Neural cell (in vitro differentiated cells): ENCODE results near the gene BCOR. TPM values are rescaled to one million over a fixed set of nuclear protein-coding genes. Genes with fewer than 3 reads are reported as not detected.

Source experiments
- H2AFZ ChIP-seq: fragments of 200-600, 300-800 bp; sonication (generic), shearing (Covaris generic); 2 replicates; pipeline ENCODE4 v1.6.0; 2014; ENCODE audit warnings: low read depth, mild to moderate bottlenecking, antibody characterized with exemption, low read length, moderate library complexity
- H3F3A ChIP-seq: fragments of 200-600 bp; shearing (Covaris generic); 2 replicates; pipeline ENCODE4 v1.6.1; 2016; ENCODE audit warnings: mild to moderate bottlenecking, moderate library complexity, mixed read lengths, antibody characterized with exemption, low read length; ENCODE audit not compliant: insufficient read depth, poor library complexity, severe bottlenecking
- H3K27ac ChIP-seq: fragments of 200-600, 300-800 bp; sonication (generic), shearing (Covaris generic); 2 replicates; pipeline ENCODE4 v1.5.1; 2014; ENCODE audit warnings: mild to moderate bottlenecking, low read length, moderate library complexity
- H3K27me3 ChIP-seq: fragments of 300-800, 200-600 bp; sonication (generic), shearing (Covaris generic); 2 replicates; pipeline ENCODE4 v1.6.0; 2014; ENCODE audit warnings: mild to moderate bottlenecking, low read depth, low read length, moderate library complexity; ENCODE audit not compliant: insufficient read depth
- H3K36me3 ChIP-seq: fragments of 300-800, 200-600 bp; sonication (generic), shearing (Covaris generic); 2 replicates; pipeline ENCODE4 v1.5.1; 2014; ENCODE audit warnings: mild to moderate bottlenecking, antibody characterized with exemption, low read length, moderate library complexity; ENCODE audit not compliant: insufficient read depth
- H3K4me2 ChIP-seq: fragments of 300-800, 200-600 bp; sonication (generic), shearing (Covaris generic); 2 replicates; pipeline ENCODE4 v1.6.0; 2014; ENCODE audit warnings: mild to moderate bottlenecking, low read length
- H3K4me3 ChIP-seq: fragments of 300-800, 200-600 bp; sonication (generic), shearing (Covaris generic); 2 replicates; pipeline ENCODE4 v1.5.1; 2014; ENCODE audit warnings: mild to moderate bottlenecking, low read length, moderate library complexity
- H3K79me2 ChIP-seq: fragments of 200-600 bp; shearing (Covaris generic); replicated peaks from 2 replicates; pipeline ENCODE4 v1.6.0; 2014; ENCODE audit warnings: mild to moderate bottlenecking, low read length, moderate library complexity; ENCODE audit not compliant: insufficient read depth
- H3K9ac ChIP-seq: fragments of 300-800, 200-600 bp; sonication (generic), shearing (Covaris generic); 2 replicates; pipeline ENCODE4 v1.6.1; 2016; ENCODE audit warnings: mild to moderate bottlenecking, low read length, mixed read lengths
- H3K9me2 ChIP-seq: fragments of 200-600 bp; shearing (Covaris generic); 2 replicates; pipeline ENCODE4 v1.6.1; 2016; ENCODE audit warnings: mild to moderate bottlenecking, low read length, mixed read lengths; ENCODE audit not compliant: insufficient read depth
- H3K9me3 ChIP-seq: fragments of 200-600, 300-800 bp; sonication (generic), shearing (Covaris generic); 2 replicates; pipeline ENCODE4 v1.6.1; 2016; ENCODE audit warnings: mild to moderate bottlenecking, mixed run types, low read length, moderate library complexity, mixed read lengths
- H4K20me1 ChIP-seq: fragments of 200-600 bp; shearing (Covaris generic); 2 replicates; pipeline ENCODE4 v1.6.1; 2016; ENCODE audit warnings: mild to moderate bottlenecking, mixed run types; ENCODE audit not compliant: insufficient read depth
- EP300 ChIP-seq: fragments of 450-650 bp; conservative IDR thresholded peaks from 2 replicates; pipeline ENCODE4 v1.6.1; 2014; ENCODE audit warnings: antibody characterized with exemption, mild to moderate bottlenecking, moderate library complexity; ENCODE audit not compliant: poor library complexity, severe bottlenecking
- EZH2 ChIP-seq: fragments of 200-600, 300-800 bp; shearing (Covaris generic), sonication (generic); IDR thresholded peaks from 2 replicates; pipeline ENCODE4 v1.6.1; 2014; ENCODE audit warnings: antibody characterized with exemption, low read length, borderline replicate concordance, mild to moderate bottlenecking; ENCODE audit not compliant: insufficient read depth, poor library complexity, severe bottlenecking
- MXI1 ChIP-seq: fragments of 450-650 bp; conservative IDR thresholded peaks from 2 replicates; pipeline ENCODE4 v1.6.1; 2014; ENCODE audit warnings: antibody characterized with exemption, mild to moderate bottlenecking; ENCODE audit not compliant: poor library complexity, severe bottlenecking
- POLR2AphosphoS5 ChIP-seq: IDR thresholded peaks from 2 replicates; pipeline ENCODE4 v1.6.1; 2012
- RAD21 ChIP-seq: fragments of 450-650 bp; conservative IDR thresholded peaks from 2 replicates; pipeline ENCODE4 v1.6.1; 2014; ENCODE audit warnings: antibody characterized with exemption, mild to moderate bottlenecking, moderate library complexity
- SMC3 ChIP-seq: fragments of 450-650 bp; conservative IDR thresholded peaks from 2 replicates; pipeline ENCODE4 v1.6.1; 2014; ENCODE audit warnings: antibody characterized with exemption, mild to moderate bottlenecking, moderate library complexity; ENCODE audit not compliant: poor library complexity
- TAF1 ChIP-seq: IDR thresholded peaks from 2 replicates; pipeline ENCODE4 v1.6.1; 2012; ENCODE audit warnings: low read depth
- polyA plus RNA-seq: library from polyadenylated mRNA; depleted of rRNA; stranded (reverse); fragments of >200 nt; gene quantifications from 2 replicates; pipeline ENCODE4 v1.2.3, GENCODE V29; 2014
- TF ChIP-seq, protein P1 (sequence below): IDR thresholded peaks from 2 replicates; pipeline ENCODE4 v1.6.1; 2012; ENCODE audit warnings: borderline replicate concordance
- TF ChIP-seq, protein P2 (sequence below): fragments of 450-650 bp; IDR thresholded peaks from 2 replicates; pipeline ENCODE4 v1.5.1; 2014; ENCODE audit warnings: antibody characterized with exemption, mild to moderate bottlenecking, moderate library complexity; ENCODE audit not compliant: poor library complexity, severe bottlenecking

The BCOR gene
- polyA plus RNA-seq, 1 donor from 2014 or later: 18.0 TPM

DNA sequence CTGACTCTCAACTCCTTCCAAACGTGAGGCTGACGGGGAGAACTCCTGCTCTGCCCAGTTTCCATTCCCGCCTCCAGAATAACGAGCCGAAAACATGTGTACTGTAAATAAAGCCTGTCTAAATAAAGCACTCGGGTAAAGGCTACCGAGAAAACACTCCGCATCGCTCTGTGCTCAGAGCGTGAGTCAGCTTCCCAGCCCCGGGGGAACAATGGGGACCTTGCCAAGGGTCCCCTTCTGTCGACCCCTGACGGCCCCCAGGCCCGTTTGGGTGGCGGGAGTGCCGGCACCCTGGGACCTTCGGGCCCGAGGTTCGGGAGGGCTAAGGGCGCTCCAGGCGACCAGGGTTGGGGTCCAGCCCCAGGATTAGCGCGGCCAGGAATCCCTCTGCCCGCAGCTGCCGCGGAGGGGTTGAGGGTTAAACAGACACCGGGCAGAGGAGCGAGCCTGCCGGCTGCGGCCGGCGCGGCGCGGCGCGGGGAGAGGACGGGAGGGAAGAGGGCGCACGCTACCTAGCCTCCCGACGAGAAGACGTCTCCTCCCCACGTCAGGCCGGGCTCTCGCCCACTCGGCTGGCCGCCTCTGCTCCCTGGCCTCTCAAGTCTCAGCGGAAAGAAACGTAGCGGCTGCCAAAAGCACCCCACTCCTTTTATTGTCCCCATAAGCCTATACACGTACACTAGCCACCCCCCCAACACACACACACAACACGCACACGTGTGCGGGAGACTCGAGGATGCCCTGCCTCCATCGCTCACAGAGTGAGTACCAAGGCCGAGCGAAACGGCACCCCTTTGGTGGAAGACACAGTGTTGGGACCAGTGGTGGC, 85.5 kb downstream of the BCOR start:
- H3K9ac ChIP-seq: no peak overlapping the region
- H4K20me1 ChIP-seq: no peaks in the 10 kb centered on the region

DNA sequence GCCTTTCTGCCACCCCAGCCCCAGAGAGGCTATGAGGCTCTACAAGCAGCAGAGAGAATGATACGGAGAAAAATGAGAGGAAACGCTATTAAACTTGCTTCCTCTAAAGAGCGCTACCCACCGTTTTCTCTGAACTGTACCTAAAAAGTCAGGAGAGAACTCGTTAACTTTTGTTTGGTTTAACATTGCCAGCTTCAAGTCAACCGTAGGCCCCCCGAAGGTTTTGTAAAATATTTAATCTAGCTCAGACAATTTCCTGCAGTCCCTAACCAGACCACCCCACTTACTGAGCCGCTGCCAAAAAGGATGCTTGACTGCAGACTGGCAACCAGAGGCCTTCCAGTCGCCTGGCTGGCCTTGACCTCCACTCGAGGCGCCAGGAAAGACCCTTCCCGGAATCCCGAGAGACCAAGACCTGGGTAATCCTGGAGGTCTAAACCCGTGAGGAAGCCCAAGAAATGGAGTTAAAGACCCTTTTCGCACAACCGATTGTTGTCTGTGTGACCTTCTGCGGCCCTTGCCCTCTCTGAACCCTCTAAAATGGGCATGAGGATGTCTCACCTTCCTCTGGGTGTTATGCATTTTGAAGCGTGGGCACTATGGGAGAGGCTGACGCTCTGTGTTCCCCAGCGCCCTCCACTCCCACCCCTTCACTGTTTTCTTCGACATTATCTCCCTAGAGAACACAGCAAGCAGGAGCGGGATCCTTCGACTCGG, 86.3 kb downstream of the BCOR start:
- H3K27ac ChIP-seq: no peak overlapping the region
- no peaks in the 10 kb centered on the region for H3K9me2 ChIP-seq
- H4K20me1 ChIP-seq: no peaks in the 10 kb centered on the region
- no peak overlapping the region for H3K4me2 ChIP-seq
- H3K9me3 ChIP-seq: no peaks in the 10 kb centered on the region
- no peak overlapping the region for H2AFZ ChIP-seq
- no peaks in the 10 kb centered on the region for H3K79me2 ChIP-seq
- peaks cover 45% of the 10 kb centered on the region for H3K27me3 ChIP-seq
- no peaks in the 10 kb centered on the region for H3F3A ChIP-seq
- no peaks in the 10 kb centered on the region for H3K36me3 ChIP-seq
- H3K9ac ChIP-seq: no peak overlapping the region
- H3K4me3 ChIP-seq: no peak overlapping the region
- TF ChIP-seq MXI1 (no peak), EP300 (no peak), SMC3 (no peak), RAD21 (no peak), EZH2 (no peak), POLR2AphosphoS5 (no peak), TAF1 (no peak)
- TF ChIP-seq, protein P1, sequence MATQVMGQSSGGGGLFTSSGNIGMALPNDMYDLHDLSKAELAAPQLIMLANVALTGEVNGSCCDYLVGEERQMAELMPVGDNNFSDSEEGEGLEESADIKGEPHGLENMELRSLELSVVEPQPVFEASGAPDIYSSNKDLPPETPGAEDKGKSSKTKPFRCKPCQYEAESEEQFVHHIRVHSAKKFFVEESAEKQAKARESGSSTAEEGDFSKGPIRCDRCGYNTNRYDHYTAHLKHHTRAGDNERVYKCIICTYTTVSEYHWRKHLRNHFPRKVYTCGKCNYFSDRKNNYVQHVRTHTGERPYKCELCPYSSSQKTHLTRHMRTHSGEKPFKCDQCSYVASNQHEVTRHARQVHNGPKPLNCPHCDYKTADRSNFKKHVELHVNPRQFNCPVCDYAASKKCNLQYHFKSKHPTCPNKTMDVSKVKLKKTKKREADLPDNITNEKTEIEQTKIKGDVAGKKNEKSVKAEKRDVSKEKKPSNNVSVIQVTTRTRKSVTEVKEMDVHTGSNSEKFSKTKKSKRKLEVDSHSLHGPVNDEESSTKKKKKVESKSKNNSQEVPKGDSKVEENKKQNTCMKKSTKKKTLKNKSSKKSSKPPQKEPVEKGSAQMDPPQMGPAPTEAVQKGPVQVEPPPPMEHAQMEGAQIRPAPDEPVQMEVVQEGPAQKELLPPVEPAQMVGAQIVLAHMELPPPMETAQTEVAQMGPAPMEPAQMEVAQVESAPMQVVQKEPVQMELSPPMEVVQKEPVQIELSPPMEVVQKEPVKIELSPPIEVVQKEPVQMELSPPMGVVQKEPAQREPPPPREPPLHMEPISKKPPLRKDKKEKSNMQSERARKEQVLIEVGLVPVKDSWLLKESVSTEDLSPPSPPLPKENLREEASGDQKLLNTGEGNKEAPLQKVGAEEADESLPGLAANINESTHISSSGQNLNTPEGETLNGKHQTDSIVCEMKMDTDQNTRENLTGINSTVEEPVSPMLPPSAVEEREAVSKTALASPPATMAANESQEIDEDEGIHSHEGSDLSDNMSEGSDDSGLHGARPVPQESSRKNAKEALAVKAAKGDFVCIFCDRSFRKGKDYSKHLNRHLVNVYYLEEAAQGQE: no peak

More for the DNA sequence above, 85.5 kb downstream of the BCOR start:
- Histone ChIP-seq H3K27ac (no peak overlapping the region), H3K4me3 (peak overlapping the region; percentile 68), H3F3A (no peaks in the 10 kb centered on the region), H3K9me2 (no peaks in the 10 kb centered on the region), H3K36me3 (no peaks in the 10 kb centered on the region), H2AFZ (no peak overlapping the region), H3K9me3 (no peaks in the 10 kb centered on the region), H3K4me2 (no peak overlapping the region), H3K27me3 (peaks cover 37% of the 10 kb centered on the region), H3K79me2 (no peaks in the 10 kb centered on the region)
- no peak for TF ChIP-seq EP300
- TF ChIP-seq, protein P1: no peak
- TF ChIP-seq, protein P2, sequence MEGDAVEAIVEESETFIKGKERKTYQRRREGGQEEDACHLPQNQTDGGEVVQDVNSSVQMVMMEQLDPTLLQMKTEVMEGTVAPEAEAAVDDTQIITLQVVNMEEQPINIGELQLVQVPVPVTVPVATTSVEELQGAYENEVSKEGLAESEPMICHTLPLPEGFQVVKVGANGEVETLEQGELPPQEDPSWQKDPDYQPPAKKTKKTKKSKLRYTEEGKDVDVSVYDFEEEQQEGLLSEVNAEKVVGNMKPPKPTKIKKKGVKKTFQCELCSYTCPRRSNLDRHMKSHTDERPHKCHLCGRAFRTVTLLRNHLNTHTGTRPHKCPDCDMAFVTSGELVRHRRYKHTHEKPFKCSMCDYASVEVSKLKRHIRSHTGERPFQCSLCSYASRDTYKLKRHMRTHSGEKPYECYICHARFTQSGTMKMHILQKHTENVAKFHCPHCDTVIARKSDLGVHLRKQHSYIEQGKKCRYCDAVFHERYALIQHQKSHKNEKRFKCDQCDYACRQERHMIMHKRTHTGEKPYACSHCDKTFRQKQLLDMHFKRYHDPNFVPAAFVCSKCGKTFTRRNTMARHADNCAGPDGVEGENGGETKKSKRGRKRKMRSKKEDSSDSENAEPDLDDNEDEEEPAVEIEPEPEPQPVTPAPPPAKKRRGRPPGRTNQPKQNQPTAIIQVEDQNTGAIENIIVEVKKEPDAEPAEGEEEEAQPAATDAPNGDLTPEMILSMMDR: no peak
- no peak for TF ChIP-seq SMC3
- TF ChIP-seq TAF1: no peak
- TF ChIP-seq POLR2AphosphoS5: no peak
- no peak for TF ChIP-seq EZH2
- no peak for TF ChIP-seq RAD21
- no peak for TF ChIP-seq MXI1
